ENCODE data around the gene BFAR. TPM values are rescaled to one million over a fixed set of nuclear protein-coding genes. Genes with fewer than 3 reads are reported as not detected.
A peak's percentile ranks its signal among the peaks of the same experiment; 100 is the strongest.

BFAR gene
- total RNA-seq, 1 experiment from 2014 or later, result 91.7 TPM

DNA sequence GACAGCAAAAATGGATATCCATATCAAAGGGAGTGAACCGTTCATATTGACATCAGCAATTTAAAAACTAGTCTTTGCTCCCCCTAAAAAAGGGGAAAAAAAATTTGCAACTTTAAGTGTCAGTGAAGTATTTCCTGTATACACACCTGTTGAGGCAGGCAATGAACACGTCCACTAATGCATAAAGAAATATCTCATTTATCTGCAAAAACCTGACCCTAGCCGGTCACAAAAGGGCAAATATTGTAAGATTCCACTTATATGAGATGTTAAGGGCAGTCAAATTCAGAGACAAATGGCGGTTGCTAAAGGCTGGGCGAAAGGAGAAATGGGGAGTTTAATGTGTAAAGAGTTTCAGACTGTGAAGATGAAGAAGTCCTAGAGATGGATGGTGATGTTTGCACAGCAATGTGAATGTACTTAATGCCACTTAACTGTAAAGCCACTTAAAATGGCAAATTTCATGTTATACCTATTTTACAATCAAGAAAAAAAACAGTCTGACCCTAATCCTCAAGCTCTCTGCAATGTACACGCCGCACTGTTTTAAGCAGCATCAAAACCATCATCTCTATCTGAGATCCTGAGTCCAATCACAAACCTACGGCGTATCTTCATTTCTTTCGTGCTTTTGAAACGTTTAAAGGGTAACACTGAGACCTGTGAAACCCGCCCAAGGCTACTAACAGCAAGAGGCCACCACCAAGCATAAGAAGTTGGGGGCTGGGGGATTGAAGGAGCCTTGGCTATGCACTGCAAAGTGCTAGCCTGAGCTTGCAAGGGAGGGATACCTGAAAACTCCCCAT lies 3.7 kb upstream of the BFAR start:
- Histone ChIP-seq H3K56ac (ENCODE audit: insufficient read length, low read depth, low read length) (no peak overlapping the region), H4K5ac (ENCODE audit: insufficient read length, low read depth, low read length) (no peak overlapping the region), H3K18ac (ENCODE audit: insufficient read length, low read depth, low read length) (peak overlapping the region; percentile 95), H4K91ac (ENCODE audit: insufficient read length, low read depth, low read length) (no peak overlapping the region), H3T11ph (ENCODE audit: low read length) (no peak overlapping the region), H3K9ac (ENCODE audit: extremely low read depth, insufficient read length, low read length) (peak overlapping the region; percentile 91), H3K9me3 (ENCODE audit: control insufficient read depth, low read depth, low read length) (no peaks in the 10 kb centered on the region), H2BK5ac (ENCODE audit: insufficient read length, low read length) (no peak overlapping the region), H3K14ac (ENCODE audit: insufficient read depth, low read length) (peak overlapping the region; percentile 98; the same call in 1 of the 2 replicates), H3K4ac (ENCODE audit: low read depth, low read length) (no peak overlapping the region), H3K79me2 (ENCODE audit: insufficient read depth, low read length) (peaks cover 4% of the 10 kb centered on the region; the same call in 1 of the 2 replicates), H3K4me2 (ENCODE audit: insufficient read depth, insufficient read length, low read length) (peak overlapping the region; percentile 91), H3K27ac (ENCODE audit: insufficient read length, low read depth, low read length) (no peak overlapping the region), H3K23me2 (ENCODE audit: insufficient read length, low read depth, low read length, poor library complexity, severe bottlenecking) (peaks cover 17% of the 10 kb centered on the region), H4K20me1 (ENCODE audit: control insufficient read depth, insufficient read depth, insufficient read length) (no peaks in the 10 kb centered on the region), H3K79me1 (ENCODE audit: insufficient read depth, low read depth, low read length, poor library complexity, severe bottlenecking) (no peaks in the 10 kb centered on the region), H2BK120ac (ENCODE audit: low read depth, low read length, poor library complexity, severe bottlenecking) (no peak overlapping the region), H3K23ac (ENCODE audit: insufficient read length, low read depth, low read length) (no peak overlapping the region), H3K4me1 (ENCODE audit: insufficient read depth, low read length) (no peaks in the 10 kb centered on the region), H2BK15ac (ENCODE audit: low read depth, low read length) (no peak overlapping the region), H4K8ac (replicated peaks; ENCODE audit: insufficient read length, low read depth, low read length) (no peak overlapping the region), H2AFZ (ENCODE audit: low read length) (no peak overlapping the region), H2AK5ac (ENCODE audit: insufficient read length, low read length) (no peak overlapping the region), H3K27me3 (ENCODE audit: insufficient read depth, low read length) (no peaks in the 10 kb centered on the region), H2BK12ac (ENCODE audit: insufficient read length, low read depth, low read length) (no peak overlapping the region), H2BK20ac (ENCODE audit: low read depth, low read length, poor library complexity, severe bottlenecking) (no peak overlapping the region)
- H3K27ac Mint-ChIP-seq, result peak overlapping the region; percentile 97 to 99 (median 99)
- no peak for DNase-seq
- H3K4me3 Mint-ChIP-seq, result peak overlapping the region; percentile 93 to 95
- H3K9me3 Mint-ChIP-seq, result no peaks in the 10 kb centered on the region
- no CpG with 5 or more reads among the region's 12 CpGs for WGBS (ENCODE audit: extremely low coverage, insufficient read length, low lambda C conversion rate)
- H3K4me1 Mint-ChIP-seq, result peaks cover 11 to 20% of the 10 kb centered on the region in 2 experiments
- peaks cover 16 to 45% (median 44%) of the 10 kb centered on the region in 3 experiments; a peak in 6 of 7 replicates for H3K36me3 Mint-ChIP-seq (ENCODE audit: insufficient read depth in 1 of 3, low read depth in 3 of 3)
- H3K27me3 Mint-ChIP-seq (ENCODE audit: low read depth), result no peaks in the 10 kb centered on the region
- TF ChIP-seq, protein P1, sequence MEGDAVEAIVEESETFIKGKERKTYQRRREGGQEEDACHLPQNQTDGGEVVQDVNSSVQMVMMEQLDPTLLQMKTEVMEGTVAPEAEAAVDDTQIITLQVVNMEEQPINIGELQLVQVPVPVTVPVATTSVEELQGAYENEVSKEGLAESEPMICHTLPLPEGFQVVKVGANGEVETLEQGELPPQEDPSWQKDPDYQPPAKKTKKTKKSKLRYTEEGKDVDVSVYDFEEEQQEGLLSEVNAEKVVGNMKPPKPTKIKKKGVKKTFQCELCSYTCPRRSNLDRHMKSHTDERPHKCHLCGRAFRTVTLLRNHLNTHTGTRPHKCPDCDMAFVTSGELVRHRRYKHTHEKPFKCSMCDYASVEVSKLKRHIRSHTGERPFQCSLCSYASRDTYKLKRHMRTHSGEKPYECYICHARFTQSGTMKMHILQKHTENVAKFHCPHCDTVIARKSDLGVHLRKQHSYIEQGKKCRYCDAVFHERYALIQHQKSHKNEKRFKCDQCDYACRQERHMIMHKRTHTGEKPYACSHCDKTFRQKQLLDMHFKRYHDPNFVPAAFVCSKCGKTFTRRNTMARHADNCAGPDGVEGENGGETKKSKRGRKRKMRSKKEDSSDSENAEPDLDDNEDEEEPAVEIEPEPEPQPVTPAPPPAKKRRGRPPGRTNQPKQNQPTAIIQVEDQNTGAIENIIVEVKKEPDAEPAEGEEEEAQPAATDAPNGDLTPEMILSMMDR (conservative IDR thresholded peaks at IDR 0.05), result no peak
